H1 (cell line): ENCODE results near the gene TMIGD3. TPM values are rescaled to one million over a fixed set of nuclear protein-coding genes. Genes with fewer than 3 reads are reported as not detected.

Source experiments
- CTCF ChIA-PET: fragments of 300-600 bp; sonication (Branson Sonifier 250); formaldehyde crosslinking; loops from one replicate; lab custom pipeline; 2021; ENCODE audit not compliant: partially characterized antibody; lab: Charles Lee
- POLR2A ChIA-PET: fragments of 300-600 bp; sonication (Branson Sonifier 250); formaldehyde crosslinking; loops from one replicate; lab custom pipeline; 2021; ENCODE audit warnings: inconsistent platforms; ENCODE audit not compliant: partially characterized antibody; lab: Charles Lee
- DNase-seq, 2 experiments: peaks; one replicate each; pipeline versions ENCODE4 v3.0.0 to v3.0.0-alpha.2; 2010 to 2022; ENCODE audit warnings: low spot score in 2 of 2, low read depth in 1 of 2, mixed read lengths in 1 of 2
- FAIRE-seq: peaks from 2 replicates; lab custom pipeline; 2011; peaks lifted over from hg19 to GRCh38; lab: Jason Lieb, UNC
- H2AFZ ChIP-seq: 2 replicates; pipeline ENCODE4 v1.8.1; 2012; ENCODE audit warnings: low read length, inconsistent platforms
- H2AK5ac ChIP-seq: 2 replicates; pipeline ENCODE4 v1.6.1; 2013; ENCODE audit warnings: low read depth, low read length
- H2BK120ac ChIP-seq: replicated peaks from 2 replicates; pipeline ENCODE3; 2013; ENCODE audit warnings: low read depth, low read length, inconsistent platforms
- H2BK12ac ChIP-seq: 2 replicates; pipeline ENCODE4 v1.6.1; 2013; ENCODE audit warnings: low read depth, low read length
- H2BK15ac ChIP-seq: 2 replicates; pipeline ENCODE4 v1.6.1; 2013; ENCODE audit warnings: low read length
- H2BK20ac ChIP-seq: 2 replicates; pipeline ENCODE4 v1.6.1; 2013; ENCODE audit warnings: low read length
- H2BK5ac ChIP-seq: 2 replicates; pipeline ENCODE4 v1.6.1; 2013; ENCODE audit warnings: low read depth, low read length
- H3K14ac ChIP-seq: 2 replicates; pipeline ENCODE4 v1.6.1; 2013; ENCODE audit warnings: inconsistent platforms; ENCODE audit not compliant: insufficient read length
- H3K18ac ChIP-seq: 2 replicates; pipeline ENCODE4 v1.6.1; 2013; ENCODE audit warnings: low read length; ENCODE audit errors: extremely low read depth
- H3K23ac ChIP-seq: 2 replicates; pipeline ENCODE4 v1.6.1; 2013; ENCODE audit warnings: inconsistent platforms; ENCODE audit not compliant: insufficient read length
- H3K23me2 ChIP-seq: 2 replicates; pipeline ENCODE4 v1.6.1; 2013; ENCODE audit warnings: low read depth, low read length
- H3K27ac ChIP-seq: 2 replicates; pipeline ENCODE4 v1.6.1; 2011; ENCODE audit warnings: low read depth, low read length, inconsistent platforms
- H3K27me3 ChIP-seq, 4 experiments: replicated peaks in 1 of 4; 1 replicate in 1 of 4; 2 replicates in 3 of 4; pipeline versions ENCODE4 v1.6.1 to v1.8.1; 2011 to 2013; ENCODE audit warnings: low read length in 3 of 4, mild to moderate bottlenecking in 3 of 4, inconsistent platforms in 2 of 4, mixed read lengths in 2 of 4, moderate library complexity in 1 of 4; ENCODE audit not compliant: control insufficient read depth in 3 of 4, insufficient read depth in 3 of 4; ENCODE audit errors: extremely low read depth in 1 of 4
- H3K36me3 ChIP-seq, 4 experiments: 2 replicates each; pipeline versions ENCODE4 v1.6.1 to v1.8.1; 2011 to 2013; ENCODE audit warnings: mild to moderate bottlenecking in 4 of 4, low read length in 3 of 4, moderate library complexity in 2 of 4, control low read depth in 1 of 4, inconsistent platforms in 1 of 4; ENCODE audit not compliant: insufficient read depth in 4 of 4, control insufficient read depth in 2 of 4
- H3K4ac ChIP-seq: replicated peaks from 2 replicates; pipeline ENCODE3; 2013; ENCODE audit warnings: low read length, low read depth, mixed read lengths, inconsistent platforms; ENCODE audit not compliant: insufficient read length
- H3K4me1 ChIP-seq, 4 experiments: replicated peaks in 1 of 4; 1 replicate in 1 of 4; 2 replicates in 3 of 4; pipeline versions ENCODE4 v1.6.1 to v1.8.1; 2011 to 2013; ENCODE audit warnings: low read length in 3 of 4, inconsistent platforms in 2 of 4, mixed read lengths in 1 of 4; ENCODE audit not compliant: insufficient read depth in 4 of 4, control insufficient read depth in 3 of 4
- H3K4me2 ChIP-seq, 2 experiments: 2 replicates each; pipeline versions ENCODE4 v1.6.1 to v1.8.1; 2011 to 2013; ENCODE audit warnings: low read depth in 2 of 2, low read length in 2 of 2, control low read depth in 1 of 2, inconsistent platforms in 1 of 2, mild to moderate bottlenecking in 1 of 2; ENCODE audit not compliant: insufficient read depth in 1 of 2
- H3K4me3 ChIP-seq, 4 experiments: fragments of 200-600, 300-600 bp in 1 of 4; sonication (generic), shearing (Covaris generic), sonication (Bioruptor Twin) in 1 of 4; 2 replicates each; pipeline versions ENCODE4 v1.5.1 to v1.8.1; 2011 to 2016; ENCODE audit warnings: low read length in 4 of 4, low read depth in 3 of 4, control low read depth in 2 of 4, inconsistent platforms in 2 of 4, mild to moderate bottlenecking in 2 of 4, mixed read lengths in 1 of 4, moderate library complexity in 1 of 4; ENCODE audit not compliant: insufficient read depth in 2 of 4; ENCODE audit errors: extremely low read depth in 1 of 4
- H3K56ac ChIP-seq: replicated peaks from 2 replicates; pipeline ENCODE3; 2013; ENCODE audit warnings: low read depth, mild to moderate bottlenecking, mixed read lengths, low read length, inconsistent platforms; ENCODE audit not compliant: insufficient read length
- H3K79me1 ChIP-seq: 2 replicates; pipeline ENCODE4 v1.6.1; 2013; ENCODE audit warnings: low read depth, low read length, control low read depth
- H3K79me2 ChIP-seq, 2 experiments: 2 replicates each; pipeline versions ENCODE4 v1.6.1 to v1.8.1; 2012 to 2013; ENCODE audit warnings: low read length in 2 of 2, mild to moderate bottlenecking in 2 of 2, inconsistent platforms in 1 of 2; ENCODE audit not compliant: insufficient read depth in 2 of 2, control insufficient read depth in 1 of 2
- H3K9ac ChIP-seq, 4 experiments: replicated peaks in 1 of 4; 1 replicate in 1 of 4; 2 replicates in 3 of 4; pipeline versions ENCODE4 v1.6.1 to v1.8.1; 2011 to 2013; ENCODE audit warnings: low read depth in 3 of 4, low read length in 3 of 4, control low read depth in 2 of 4, mild to moderate bottlenecking in 2 of 4, moderate library complexity in 2 of 4, inconsistent platforms in 1 of 4; ENCODE audit errors: extremely low read depth in 1 of 4
- H3K9me3 ChIP-seq, 2 experiments: 2 replicates each; pipeline versions ENCODE4 v1.6.1 to v1.8.1; 2012 to 2013; ENCODE audit warnings: mild to moderate bottlenecking in 2 of 2, moderate library complexity in 2 of 2, control low read depth in 1 of 2, inconsistent platforms in 1 of 2, low read depth in 1 of 2, low read length in 1 of 2, mixed read lengths in 1 of 2; ENCODE audit not compliant: insufficient read depth in 2 of 2
- H4K20me1 ChIP-seq, 2 experiments: replicated peaks in 1 of 2; 2 replicates each; pipeline versions ENCODE3 to v1.8.1; 2011 to 2013; ENCODE audit warnings: inconsistent platforms in 2 of 2, low read length in 2 of 2, mild to moderate bottlenecking in 1 of 2; ENCODE audit not compliant: insufficient read depth in 2 of 2, control insufficient read depth in 1 of 2
- H4K5ac ChIP-seq: 2 replicates; pipeline ENCODE4 v1.6.1; 2013; ENCODE audit warnings: low read length, low read depth, mixed read lengths, inconsistent platforms; ENCODE audit not compliant: insufficient read length
- H4K8ac ChIP-seq: 2 replicates; pipeline ENCODE4 v1.8.0; 2013; ENCODE audit warnings: mild to moderate bottlenecking, moderate library complexity, low read length, inconsistent platforms; ENCODE audit not compliant: insufficient read depth; ENCODE audit errors: extremely low read depth
- H4K91ac ChIP-seq: replicated peaks from 2 replicates; pipeline ENCODE3; 2013; ENCODE audit warnings: low read length, mixed read lengths, inconsistent platforms; ENCODE audit not compliant: insufficient read length
- PHF8 ChIP-seq: fragments of 200-600 bp; sonication (generic); conservative IDR thresholded peaks from 2 replicates; pipeline ENCODE4 v1.7.1; 2012; ENCODE audit warnings: low read depth, mild to moderate bottlenecking, inconsistent platforms, low read length, moderate library complexity
- RXRA ChIP-seq: IDR thresholded peaks from 2 replicates; pipeline ENCODE4 v1.6.1; 2011; ENCODE audit warnings: low read depth, mild to moderate bottlenecking, low read length, moderate library complexity; ENCODE audit not compliant: insufficient read depth
- SIN3A ChIP-seq, 2 experiments: IDR thresholded peaks in 1 of 2; conservative IDR thresholded peaks in 1 of 2; 2 replicates each; pipeline ENCODE4 v1.6.1; 2011 to 2012; ENCODE audit warnings: low read length in 2 of 2, improper control_type of control experiment in 1 of 2, low read depth in 1 of 2, mild to moderate bottlenecking in 1 of 2
- TBP ChIP-seq: IDR thresholded peaks from 2 replicates; pipeline ENCODE4 v1.6.1; 2011; ENCODE audit warnings: low read depth, low read length, improper control_type of control experiment
- WGBS, 2 experiments: shearing (Covaris generic) in 1 of 2; methylation state at CpG; one replicate each; pipeline versions ENCODE4 v1.1.6 to v1.1.7; 2013 to 2015; ENCODE audit warnings: low lambda C conversion rate in 2 of 2, mixed read lengths in 2 of 2, inconsistent platforms in 1 of 2, low coverage in 1 of 2, missing lambda C conversion rate in 1 of 2; ENCODE audit not compliant: insufficient replicate concordance in 2 of 2, insufficient coverage in 1 of 2, insufficient read length in 1 of 2; ENCODE audit errors: extremely low coverage in 1 of 2, missing lambda C conversion rate in 1 of 2; 5-methylcytosine and 5-hydroxymethylcytosine counted together
- polyA plus RNA-seq, 7 experiments: library from polyadenylated mRNA; depleted of rRNA in 3 of 7; stranded (reverse) in 5 of 7; unstranded in 2 of 7; fragments of >200 nt in 5 of 7; fragments of 200-250 nt in 2 of 7; gene quantifications; 1 replicate in 5 of 7; 2 replicates in 1 of 7; 4 replicates in 1 of 7; pipeline versions ENCODE4 v1.2.1 to v1.2.3, GENCODE V29; 2011 to 2013; ENCODE audit warnings: missing spikeins in 2 of 7, mixed read lengths in 2 of 7
- total RNA-seq: library from RNA; stranded (reverse); fragmentation: NEBNext Ultra II Directional; extraction: Animal tissue kit (Norgen Biotek cat#: 25700); gene quantifications from 2 replicates; pipeline ENCODE4 v1.2.1, GENCODE V29; 2021

The TMIGD3 gene
- total and polyA plus RNA-seq, 2 of the 8 experiments (the other 6 are each of a cell fraction or from before 2014, with no cell fraction given) = not detected

DNA sequence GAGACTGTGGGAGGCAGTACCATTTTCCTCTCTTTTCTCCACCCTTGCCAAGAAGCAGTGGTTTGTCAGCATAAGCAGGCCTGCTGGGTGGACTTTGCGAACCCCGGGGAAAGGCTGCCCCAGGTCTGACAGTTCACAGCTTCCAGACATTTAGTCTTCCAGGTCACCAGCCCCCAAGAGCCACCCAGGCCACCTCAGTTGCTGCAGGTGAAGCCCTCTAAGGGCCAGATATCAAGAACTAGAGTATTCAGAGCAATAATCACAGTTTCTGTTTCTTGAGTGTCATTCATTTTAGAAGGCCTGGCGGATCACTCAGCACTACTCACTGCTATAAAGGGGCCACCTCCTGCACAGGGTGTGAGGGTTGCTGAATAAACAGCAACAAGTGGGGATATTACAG, 9.5 kb upstream of the TMIGD3 start:
- FAIRE-seq (no peak), DNase-seq (no peak)
- Histone ChIP-seq H3K18ac (no peak overlapping the region), H2BK20ac (no peak overlapping the region), H3K4me2 (no peak overlapping the region), H3K23ac (no peak overlapping the region), H3K4ac (no peak overlapping the region), H4K8ac (no peak overlapping the region), H3K9ac (no peak overlapping the region), H3K23me2 (no peaks in the 10 kb centered on the region), H4K91ac (no peak overlapping the region), H3K4me3 (no peak overlapping the region), H4K20me1 (no peaks in the 10 kb centered on the region), H4K5ac (no peak overlapping the region), H2BK120ac (no peak overlapping the region), H3K27ac (no peak overlapping the region), H3K36me3 (no peaks in the 10 kb centered on the region), H3K4me1 (peaks cover 0 to 7% (median under 1%) of the 10 kb centered on the region in 4 experiments; a peak in 5 of 7 replicates), H2BK12ac (no peak overlapping the region), H3K79me1 (no peaks in the 10 kb centered on the region), H3K14ac (no peak overlapping the region), H2BK5ac (no peak overlapping the region), H3K9me3 (no peaks in the 10 kb centered on the region), H3K56ac (no peak overlapping the region), H2AFZ (no peak overlapping the region), H2BK15ac (no peak overlapping the region), H3K79me2 (no peaks in the 10 kb centered on the region), H2AK5ac (no peak overlapping the region), H3K27me3 (no peaks in the 10 kb centered on the region; a peak in 1 of 7 replicates)
- ChIA-PET CTCF (no interaction called here), POLR2A (no interaction called here)
- 82% methylated on average over 3 of the region's 3 CpGs; no CpG with 5 or more reads in 1 of the 2 experiments for WGBS, 2 experiments
- TF ChIP-seq PHF8 (no peak), SIN3A (conservative IDR thresholded peaks at IDR 0.05 in 1 of 2, IDR thresholded peaks at IDR 0.05 in 1 of 2; ENCODE audit: low read depth in 1 of 2, low read length in 2 of 2) (no peak), RXRA (no peak), TBP (no peak)
